Cortex of kidney (tissue), 1 donor: ENCODE results near the gene PLSCR4.
"Not testable (repeated sequence)": the region's sequence is repeated elsewhere in the genome, so short reads cannot be mapped to it uniquely, and the experiment has no call there.

Experiments
- DNase-seq: peaks from one replicate; lab custom pipeline; 2025; lab: John Stamatoyannopoulos, UW

PLSCR4 gene

GRCh38 chr3:146247911-146248310, 3.0 kb downstream of the PLSCR4 start:
- DNase-seq: no peak

- no peak for DNase-seq
These were observed 4.4 kb downstream of the PLSCR4 start for GRCh38 chr3:146246526-146246925.

GRCh38 chr3:146243559-146243958, 7.3 kb downstream of the PLSCR4 start:
- DNase-seq: no peak

GRCh38 chr3:146241523-146242240, 9.2 kb downstream of the PLSCR4 start:
- no peak for DNase-seq

- no peak for DNase-seq
These were observed 17.4 kb downstream of the PLSCR4 start for GRCh38 chr3:146233487-146233886.

- DNase-seq: no peak
These were observed 23.4 kb downstream of the PLSCR4 start for GRCh38 chr3:146227486-146227885.

- no peak for DNase-seq
These were observed 24.0 kb downstream of the PLSCR4 start for GRCh38 chr3:146226881-146227280.

GRCh38 chr3:146225458-146225857, 25.4 kb downstream of the PLSCR4 start:
- not testable (repeated sequence) for DNase-seq

- DNase-seq: no peak
These were observed 27.2 kb downstream of the PLSCR4 start for GRCh38 chr3:146223401-146224373.

GRCh38 chr3:146222204-146223046, 28.5 kb downstream of the PLSCR4 start:
- DNase-seq: no peak

GRCh38 chr3:146221276-146221675, 29.6 kb downstream of the PLSCR4 start:
- DNase-seq: no peak

GRCh38 chr3:146218880-146219866, 31.7 kb downstream of the PLSCR4 start:
- DNase-seq: no peak

GRCh38 chr3:146217324-146217723, 33.6 kb downstream of the PLSCR4 start:
- DNase-seq: no peak

GRCh38 chr3:146214493-146214892, 36.4 kb downstream of the PLSCR4 start:
- no peak for DNase-seq

GRCh38 chr3:146209371-146209770, 41.5 kb downstream of the PLSCR4 start:
- no peak for DNase-seq

GRCh38 chr3:146203776-146204175, 47.1 kb downstream of the PLSCR4 start:
- no peak for DNase-seq

- DNase-seq: no peak
These were observed 50.3 kb downstream of the PLSCR4 start for GRCh38 chr3:146200461-146201220.

GRCh38 chr3:146199762-146200161, 51.1 kb downstream of the PLSCR4 start:
- DNase-seq: no peak

- no peak for DNase-seq
These were observed 54.1 kb downstream of the PLSCR4 start for GRCh38 chr3:146196789-146197188.

- no peak for DNase-seq
These were observed 55.3 kb downstream of the PLSCR4 start for GRCh38 chr3:146195605-146196004.
